GM12873 (cell line): ENCODE results near the gene MAML1.

Experiments used
- CTCF ChIP-seq: IDR thresholded peaks from 2 replicates; pipeline ENCODE4 v1.5.1; 2012; ENCODE audit warnings: low read depth, mild to moderate bottlenecking, moderate library complexity, low read length, control low read depth; ENCODE audit not compliant: insufficient read depth; ENCODE audit errors: missing control alignments

MAML1 gene

GRCh38 chr5:179732412-179732917, at the start of gene MAML1:
Gene MAML1 (plus strand): TSS chr5:179732822. CDS start chr5:179733113, 291 bp downstream.
- no peak for TF ChIP-seq CTCF

- TF ChIP-seq CTCF = no peak
Observed at GRCh38 chr5:179694561-179694960, 38.1 kb upstream of the MAML1 start.

- TF ChIP-seq CTCF = no peak
Observed at GRCh38 chr5:179696603-179697002, 36.0 kb upstream of the MAML1 start.

- no peak for TF ChIP-seq CTCF
Observed at GRCh38 chr5:179697108-179697507, 35.5 kb upstream of the MAML1 start.

- no peak for TF ChIP-seq CTCF
Observed at GRCh38 chr5:179697993-179698934, 34.4 kb upstream of the MAML1 start.

- TF ChIP-seq CTCF = no peak
Observed at GRCh38 chr5:179698935-179699615, 33.5 kb upstream of the MAML1 start, which contains the start of gene CANX. Gene CANX (plus strand): TSS chr5:179698967. CDS start chr5:179705682, 6,715 bp downstream.
